ENCODE results near the gene THBS2. TPM values are rescaled to one million over a fixed set of nuclear protein-coding genes. Genes with fewer than 3 reads are reported as not detected.

THBS2 gene
- total and polyA plus RNA-seq, 10 of the 15 experiments (the other 5 are each of a cell fraction or from before 2014, with no cell fraction given), result 0.07 to 0.10 TPM; not detected in 8

- TF ChIP-seq HSF1 (IDR thresholded peaks at IDR 0.05; ENCODE audit: low read depth, low read length) (no peak), WRNIP1 (IDR thresholded peaks at IDR 0.05; ENCODE audit: borderline replicate concordance, low read depth, low read length) (no peak), STAT1 (conservative IDR thresholded peaks at IDR 0.05) (no peak), POU2F2 (IDR thresholded peaks at IDR 0.05; ENCODE audit: borderline replicate concordance, low read depth, low read length) (no peak), IKZF1 (conservative IDR thresholded peaks at IDR 0.05) (no peak), MEF2B (IDR thresholded peaks at IDR 0.05; ENCODE audit: partially characterized antibody, poor library complexity, severe bottlenecking) (no peak)
Measured at GRCh38 chr6:169184419-169184818, 69.2 kb downstream of the THBS2 start (continued).

DNA sequence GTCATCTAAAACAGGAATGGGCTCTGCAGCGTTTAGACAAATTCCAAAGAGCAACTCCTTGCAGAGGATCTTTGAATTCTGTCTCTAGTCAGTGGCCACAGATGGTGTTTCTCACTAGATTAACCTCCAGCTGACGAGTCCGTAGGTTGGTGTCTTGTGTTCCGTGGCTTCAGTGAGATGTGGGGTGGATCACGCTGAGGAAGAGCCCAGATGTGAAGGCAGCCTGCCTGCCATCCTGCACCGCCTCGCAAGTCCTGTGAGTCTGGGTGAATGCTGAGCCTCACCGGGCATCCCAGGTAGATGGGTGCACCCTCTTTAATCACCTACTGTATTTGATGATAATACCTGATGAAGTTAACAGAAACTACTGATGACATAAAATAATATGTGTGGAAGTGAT, 70.4 kb downstream of the THBS2 start:
- Histone ChIP-seq H4K20me1 (ENCODE audit: control insufficient read depth, insufficient read depth) (no peaks in the 10 kb centered on the region), H3K27me3 (replicated peaks in 1 of 2; ENCODE audit: control insufficient read depth in 2 of 2, insufficient read depth in 2 of 2, low read length in 1 of 2) (no peaks in the 10 kb centered on the region), H2AFZ (ENCODE audit: control insufficient read depth, low read depth, low read length) (no peak overlapping the region), H3K9ac (ENCODE audit: control insufficient read depth, insufficient read depth, low read length) (no peak overlapping the region), H3K4me1 (ENCODE audit: control insufficient read depth, insufficient read depth, low read length) (no peaks in the 10 kb centered on the region), H3K79me2 (ENCODE audit: control insufficient read depth, insufficient read depth, low read length) (no peaks in the 10 kb centered on the region), H3K36me3 (ENCODE audit: control insufficient read depth in 2 of 2, insufficient read depth in 2 of 2, low read length in 1 of 2) (no peaks in the 10 kb centered on the region), H3K27ac (ENCODE audit: control insufficient read depth, insufficient read depth) (no peak overlapping the region), H3K9me3 (replicated peaks; ENCODE audit: control insufficient read depth, insufficient read depth, low read length) (no peaks in the 10 kb centered on the region; the same call in 2 of the 3 replicates), H3K4me2 (ENCODE audit: control insufficient read depth, insufficient read depth) (no peak overlapping the region), H3K4me3 (no peak overlapping the region)
- FAIRE-seq (no peak), ATAC-seq (no peak), DNase-seq (ENCODE audit: low read depth, low spot score) (no peak)
- 60% methylated on average over 8 of the region's 8 CpGs for WGBS (ENCODE audit: insufficient coverage, insufficient replicate concordance, low lambda C conversion rate, missing lambda C conversion rate)
- intact Hi-C loops (cut with micrococcal nuclease; ENCODE audit: unreplicated experiment), result no loop called here
- no TSS peak for BruUV-seq (replicated peaks)
- POLR2A ChIA-PET, result no interaction called here
- TF ChIP-seq SMARCA5 (IDR thresholded peaks at IDR 0.05) (no peak), E2F8 (IDR thresholded peaks at IDR 0.05; ENCODE audit: low read depth, partially characterized antibody) (no peak), YY1 (IDR thresholded peaks at IDR 0.05; ENCODE audit: low read depth, low read length) (no peak), FOS (IDR thresholded peaks at IDR 0.05; ENCODE audit: borderline replicate concordance, extremely low read depth, insufficient read length) (no peak), STAT1 (conservative IDR thresholded peaks at IDR 0.05) (no peak), ETV6 (conservative IDR thresholded peaks at IDR 0.05 in 1 of 2, IDR thresholded peaks at IDR 0.05 in 1 of 2; ENCODE audit: borderline replicate concordance in 1 of 2, low read depth in 1 of 2) (no peak), MYC (IDR thresholded peaks at IDR 0.05; ENCODE audit: insufficient read depth, insufficient read length, insufficient replicate concordance, low read length, severe bottlenecking) (no peak), STAT3 (IDR thresholded peaks at IDR 0.05; ENCODE audit: low read depth, low read length) (no peak), ATF2 (IDR thresholded peaks at IDR 0.05; ENCODE audit: low read length) (no peak), SP1 (IDR thresholded peaks at IDR 0.05; ENCODE audit: low read depth, low read length) (no peak)
- TF ChIP-seq, protein P1, sequence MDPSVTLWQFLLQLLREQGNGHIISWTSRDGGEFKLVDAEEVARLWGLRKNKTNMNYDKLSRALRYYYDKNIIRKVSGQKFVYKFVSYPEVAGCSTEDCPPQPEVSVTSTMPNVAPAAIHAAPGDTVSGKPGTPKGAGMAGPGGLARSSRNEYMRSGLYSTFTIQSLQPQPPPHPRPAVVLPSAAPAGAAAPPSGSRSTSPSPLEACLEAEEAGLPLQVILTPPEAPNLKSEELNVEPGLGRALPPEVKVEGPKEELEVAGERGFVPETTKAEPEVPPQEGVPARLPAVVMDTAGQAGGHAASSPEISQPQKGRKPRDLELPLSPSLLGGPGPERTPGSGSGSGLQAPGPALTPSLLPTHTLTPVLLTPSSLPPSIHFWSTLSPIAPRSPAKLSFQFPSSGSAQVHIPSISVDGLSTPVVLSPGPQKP (IDR thresholded peaks at IDR 0.05; ENCODE audit: low read depth, low read length), result no peak
- RAD21 ChIA-PET (ENCODE audit: unreplicated experiment), result no interaction called here
- in situ Hi-C loops (cut with MboI), result no loop called here
- CTCF ChIA-PET, result no interaction called here
- SMC1A ChIA-PET (ENCODE audit: uncharacterized antibody, unreplicated experiment), result no interaction called here

Data from GM12878 (cell line).